Left forelimb (tissue), 1 donor: ENCODE results near the gene FAM120A.

ENCODE experiments used
- DNase-seq: peaks from one replicate; pipeline ENCODE4 v3.0.0-alpha.2; 2018; ENCODE audit warnings: low spot score

Gene FAM120A

DNA sequence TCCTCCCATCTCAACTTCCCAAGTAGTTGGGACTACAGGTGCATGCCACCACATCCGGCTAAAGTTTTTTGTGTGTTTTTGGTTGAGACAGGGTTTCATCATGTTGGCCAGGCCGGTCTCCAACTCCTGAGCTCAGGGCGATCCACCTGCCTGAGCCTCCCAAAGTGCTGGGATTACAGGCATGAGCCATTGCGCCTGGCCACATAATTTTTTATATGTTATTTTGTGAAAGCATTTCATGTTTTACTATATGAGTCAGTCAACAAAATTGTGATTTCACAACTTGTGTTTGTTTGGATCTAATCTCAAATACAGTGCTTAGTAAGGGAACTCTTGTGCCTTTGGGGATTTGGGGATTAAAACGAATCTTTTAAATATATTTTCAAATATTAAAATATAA, 21.9 kb downstream of the FAM120A start:
- no peak for DNase-seq

DNA sequence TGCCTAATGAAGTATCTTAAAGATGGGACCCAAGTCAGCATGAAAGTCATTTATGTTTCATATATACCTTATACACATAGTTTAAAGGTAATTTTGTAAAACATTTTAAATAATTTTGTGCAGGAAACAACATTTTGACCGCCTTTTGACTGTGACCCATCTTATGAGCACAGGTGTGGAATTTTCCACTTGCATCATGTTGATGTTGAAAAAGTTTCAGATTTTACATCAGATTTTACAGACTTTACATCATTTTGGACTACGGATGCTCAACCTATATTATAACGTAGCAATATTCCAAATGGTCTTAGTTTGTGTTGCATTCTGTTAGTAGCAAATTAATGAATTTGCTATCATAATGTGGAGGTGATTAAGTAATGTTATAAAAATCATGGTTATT, 23.6 kb downstream of the FAM120A start:
- DNase-seq, result no peak

DNA sequence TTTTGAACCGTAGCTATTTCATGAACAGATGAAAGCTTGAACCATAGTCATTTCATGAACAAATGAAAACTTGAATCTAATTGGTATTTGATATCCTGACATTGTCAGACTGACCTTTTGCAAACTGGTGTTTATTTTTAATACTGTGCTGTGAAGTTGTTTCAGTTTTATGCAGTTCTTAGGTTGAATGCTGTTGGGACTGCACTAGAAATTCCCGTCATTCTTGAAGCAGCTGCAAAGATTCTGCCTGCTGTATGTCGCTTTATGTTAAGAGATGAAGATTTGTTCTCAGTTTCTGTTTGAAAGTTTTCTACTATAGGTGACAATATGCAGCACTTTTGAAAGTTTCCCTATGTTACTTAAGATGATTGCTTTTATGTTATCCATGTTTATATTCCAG, 24.4 kb downstream of the FAM120A start:
- DNase-seq, result no peak

DNA sequence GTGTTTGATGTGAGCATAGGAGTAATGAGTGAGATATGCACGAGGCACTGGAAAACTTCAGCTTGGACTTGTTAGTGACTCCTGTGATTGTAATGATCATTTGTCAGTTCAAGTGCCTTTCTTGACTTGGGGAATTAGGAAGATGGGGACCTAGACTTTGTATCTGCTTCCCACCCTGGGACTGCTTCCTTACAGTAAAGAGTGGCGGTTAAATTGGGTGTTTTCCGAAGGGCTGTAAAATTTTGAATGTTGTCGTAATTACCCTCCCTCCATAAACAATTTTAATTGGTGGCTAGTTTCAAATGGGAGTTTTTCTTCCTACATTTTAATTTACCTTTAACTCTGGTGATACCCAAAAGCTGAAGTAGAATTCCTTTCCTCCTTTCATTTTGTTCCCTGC, 25.4 kb downstream of the FAM120A start:
- no peak for DNase-seq

DNA sequence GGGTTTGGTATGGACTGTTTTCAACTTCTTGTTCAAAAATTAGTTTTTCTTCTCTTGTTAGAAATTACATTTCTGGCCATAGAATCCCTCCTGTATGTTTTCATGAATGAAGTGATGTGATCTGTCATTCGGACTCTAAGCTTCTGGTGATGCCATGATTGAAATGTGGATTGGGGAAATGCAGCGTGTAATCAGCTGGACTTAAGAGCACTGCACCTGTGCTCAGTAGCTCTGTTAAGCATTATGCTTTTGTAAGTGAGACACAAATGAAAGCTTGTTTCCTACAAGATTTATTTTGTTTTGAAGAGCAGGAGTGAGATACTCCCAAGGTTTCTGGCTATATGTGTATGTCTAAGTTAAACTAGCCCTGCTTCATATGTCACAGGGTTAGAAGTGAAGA, 25.9 kb downstream of the FAM120A start:
- DNase-seq, result no peak

DNA sequence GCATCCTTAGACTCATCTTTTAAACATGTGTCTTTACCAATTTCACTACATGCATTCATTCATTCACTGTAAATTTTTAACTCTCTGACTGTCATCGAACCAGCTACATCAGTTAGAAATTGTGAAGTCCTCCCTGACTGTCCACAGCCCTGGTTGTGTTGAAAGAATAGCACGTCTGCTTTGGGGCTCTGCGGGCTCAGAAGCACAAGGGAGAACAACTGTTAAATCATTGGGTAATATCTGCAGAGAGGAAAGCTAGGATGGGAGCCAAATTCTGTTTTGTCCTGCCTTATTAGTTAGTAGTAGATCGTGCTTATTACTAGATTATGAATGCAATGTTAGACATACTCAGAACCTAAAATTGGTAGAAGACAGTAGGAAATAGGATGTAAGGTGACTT, 28.2 kb downstream of the FAM120A start:
- no peak for DNase-seq

DNA sequence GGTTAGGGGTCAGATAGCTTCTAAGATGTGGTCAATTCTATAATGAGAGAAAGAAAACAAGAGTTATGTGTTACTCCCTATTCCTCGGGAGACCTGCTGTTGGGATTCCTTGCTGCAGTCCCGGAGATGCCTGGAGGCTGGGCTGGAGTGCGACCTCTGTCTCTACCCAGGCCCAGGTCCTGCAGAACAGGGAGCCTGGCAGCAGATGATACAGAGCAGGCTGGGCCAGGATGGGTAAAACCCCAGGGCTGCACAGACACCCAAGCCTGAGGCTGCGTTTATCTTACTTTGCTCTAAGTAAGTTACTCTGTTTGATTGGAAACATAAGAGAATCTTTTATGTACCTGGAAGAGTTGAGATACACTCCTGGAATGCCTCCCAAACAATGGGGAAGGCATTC, 28.8 kb downstream of the FAM120A start:
- DNase-seq, result no peak

DNA sequence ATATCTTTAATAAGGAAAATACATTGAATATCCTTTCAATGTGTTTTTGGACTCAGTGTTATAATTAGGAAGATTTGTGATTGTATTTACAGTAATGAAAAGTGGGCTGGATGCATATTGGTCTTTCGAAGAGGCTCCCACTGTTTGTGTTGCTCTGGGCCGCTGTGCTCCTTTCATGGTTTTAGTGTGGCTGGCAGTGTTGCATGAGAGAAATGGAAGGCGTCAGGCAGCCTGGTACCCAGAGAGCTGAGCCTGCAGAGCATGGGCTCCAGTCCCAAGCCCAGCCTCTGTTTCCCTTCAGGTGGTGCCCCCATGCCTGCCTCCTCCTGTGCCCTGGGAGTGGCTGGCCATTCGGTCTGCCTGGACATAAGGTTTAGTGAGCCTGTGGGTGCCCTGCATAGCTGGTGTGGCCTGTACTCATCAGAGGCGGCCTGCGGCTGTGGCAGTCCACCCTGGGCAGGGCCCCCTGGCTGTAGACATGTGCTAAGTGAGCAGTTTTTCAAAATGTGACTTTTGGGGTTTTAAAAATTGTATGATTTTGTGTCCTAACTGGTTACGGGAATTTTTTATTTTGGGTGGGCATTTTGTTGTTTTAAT, 29.3 kb downstream of the FAM120A start:
- DNase-seq, result no peak

DNA sequence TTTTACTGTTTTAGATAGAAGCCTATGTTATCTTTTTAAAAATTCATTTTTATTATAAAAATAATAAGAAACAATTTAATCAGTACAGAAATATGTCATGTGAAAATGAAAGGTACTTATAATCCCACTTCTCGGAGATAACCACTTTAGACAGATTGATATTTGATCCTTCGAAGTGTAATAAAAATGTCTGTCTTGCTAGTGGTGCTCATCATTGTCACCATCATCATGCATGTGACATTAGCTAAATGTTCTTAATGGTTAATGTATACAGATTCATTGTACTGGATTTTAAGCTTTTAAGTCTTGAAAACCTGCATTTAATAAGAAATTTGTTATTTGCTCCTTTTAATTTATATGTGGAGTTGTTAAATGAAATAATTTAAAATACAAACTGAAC, 32.0 kb downstream of the FAM120A start:
- no peak for DNase-seq

DNA sequence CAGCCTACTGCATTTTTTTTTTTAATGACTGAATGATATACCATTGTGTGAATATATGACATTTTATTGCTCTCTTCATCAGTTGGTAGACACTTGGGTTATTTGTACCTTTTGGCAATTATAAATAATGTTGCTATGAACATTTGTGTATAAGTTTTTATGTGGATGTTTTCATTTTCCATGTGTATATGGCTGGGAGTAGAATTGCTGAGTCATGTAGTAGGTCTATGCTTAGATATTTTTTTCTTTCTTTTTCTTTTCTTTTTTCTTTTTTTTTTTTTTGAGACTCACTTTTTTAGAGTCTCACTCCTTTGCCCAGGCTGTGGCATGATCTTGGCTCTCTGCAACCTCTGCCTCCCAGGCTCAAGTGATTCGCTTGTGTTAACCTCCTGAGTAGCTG, 34.8 kb downstream of the FAM120A start:
- no peak for DNase-seq

DNA sequence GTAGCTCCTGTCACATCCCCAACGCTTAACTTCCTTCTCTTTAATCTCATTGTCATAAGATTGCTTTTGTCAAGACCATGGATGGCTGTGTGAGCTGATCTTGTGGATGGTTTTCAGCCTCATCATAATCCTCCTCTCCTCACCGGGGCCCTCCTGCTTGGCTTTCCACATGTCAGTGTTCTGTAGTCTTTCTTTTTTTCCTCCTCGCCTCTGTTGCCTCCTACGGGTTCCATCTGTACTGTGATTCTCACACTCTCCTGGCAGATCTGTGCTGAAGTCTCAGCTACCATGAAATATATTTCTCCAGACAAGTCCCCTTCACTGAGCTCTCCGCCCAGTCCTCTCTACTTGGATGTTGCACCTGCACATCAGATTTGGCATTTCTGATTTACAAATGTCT, 36.8 kb downstream of the FAM120A start:
- DNase-seq, result no peak

DNA sequence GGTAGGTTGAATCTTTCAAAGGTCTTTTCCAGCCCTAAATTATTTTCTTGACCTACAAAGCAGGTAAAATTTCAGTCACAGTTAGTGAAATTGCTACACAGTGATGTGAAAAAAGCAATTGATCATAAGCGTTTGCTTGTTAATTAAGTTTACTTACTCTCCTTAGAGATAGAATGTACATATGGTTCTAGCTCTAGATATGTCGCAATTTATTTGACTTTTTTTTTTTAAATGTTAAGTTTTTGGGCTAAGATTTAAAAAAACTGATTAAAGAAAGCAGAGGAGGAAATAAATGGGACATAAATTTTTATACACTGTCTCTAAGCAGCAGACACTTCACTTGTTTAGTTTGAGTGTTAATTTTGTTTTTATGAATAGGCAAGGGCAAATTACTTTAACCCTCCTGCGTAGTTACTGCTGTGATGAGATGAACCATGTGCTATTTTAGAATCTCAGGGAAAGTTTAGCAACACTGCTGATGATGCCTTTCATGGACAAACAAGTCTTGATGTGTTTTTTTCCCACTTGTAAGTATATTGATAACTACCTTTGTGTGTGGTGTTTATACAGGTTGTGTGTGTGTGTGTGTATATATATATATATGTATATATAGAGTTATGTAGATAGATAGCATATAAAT, 40.2 kb downstream of the FAM120A start:
- DNase-seq, result no peak

DNA sequence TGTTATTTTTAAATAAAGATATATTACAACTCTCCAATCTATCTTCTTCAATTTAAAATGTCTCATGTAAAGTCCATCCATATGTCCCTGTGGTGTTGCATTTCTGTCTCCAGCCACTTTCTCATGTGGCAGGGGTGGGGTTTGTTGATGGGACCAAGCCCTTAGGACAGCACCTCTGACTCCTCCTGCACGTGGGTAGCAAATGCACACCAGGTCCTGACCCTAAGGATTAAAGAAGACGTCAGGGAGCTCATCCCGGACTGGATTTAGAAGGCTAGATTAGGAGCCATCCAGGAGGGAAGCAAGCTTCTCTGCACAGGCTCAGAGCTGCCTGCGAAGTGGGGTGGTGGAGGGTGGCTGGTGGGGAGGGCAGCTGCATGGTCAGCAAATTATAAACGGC, 40.8 kb downstream of the FAM120A start:
- DNase-seq, result no peak

DNA sequence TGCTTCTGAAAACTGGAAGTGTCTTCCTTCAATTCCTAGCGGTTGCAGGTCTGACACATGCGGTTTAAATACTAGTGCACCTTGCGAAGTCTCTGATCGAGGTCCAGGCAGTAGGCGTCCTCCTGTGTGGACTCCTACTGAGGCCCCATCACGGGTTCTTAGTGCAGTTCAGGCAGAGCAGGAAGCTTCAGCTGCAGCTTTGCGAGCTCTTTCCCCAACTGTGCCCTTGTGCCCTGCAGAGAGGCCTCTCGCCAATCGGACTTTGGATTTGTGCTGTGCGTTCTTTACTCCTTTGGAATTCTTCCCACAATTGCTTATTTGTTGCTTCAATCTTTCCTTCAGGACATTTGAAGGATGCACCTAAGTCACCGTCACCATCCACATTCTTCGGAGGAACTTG, 42.5 kb downstream of the FAM120A start:
- DNase-seq, result no peak

DNA sequence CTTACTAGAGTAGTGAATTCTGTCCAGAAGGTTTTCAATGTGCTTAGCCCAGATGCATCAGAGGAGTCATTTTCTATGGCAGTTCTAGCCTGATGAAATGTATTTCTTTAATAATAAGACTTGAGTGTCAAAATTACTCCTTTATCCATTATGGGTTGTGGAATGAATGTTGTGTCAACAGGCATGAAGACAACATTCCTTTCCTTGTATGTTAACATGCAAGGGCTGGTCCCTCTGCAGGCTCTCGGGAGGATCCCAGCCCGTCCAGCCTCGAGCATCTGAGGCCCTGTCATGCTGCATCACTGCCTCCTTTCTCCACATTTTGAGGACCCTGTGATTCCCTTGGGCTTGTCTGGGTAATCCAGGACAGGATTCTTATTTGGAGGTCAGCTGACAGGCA, 44.8 kb downstream of the FAM120A start:
- no peak for DNase-seq

DNA sequence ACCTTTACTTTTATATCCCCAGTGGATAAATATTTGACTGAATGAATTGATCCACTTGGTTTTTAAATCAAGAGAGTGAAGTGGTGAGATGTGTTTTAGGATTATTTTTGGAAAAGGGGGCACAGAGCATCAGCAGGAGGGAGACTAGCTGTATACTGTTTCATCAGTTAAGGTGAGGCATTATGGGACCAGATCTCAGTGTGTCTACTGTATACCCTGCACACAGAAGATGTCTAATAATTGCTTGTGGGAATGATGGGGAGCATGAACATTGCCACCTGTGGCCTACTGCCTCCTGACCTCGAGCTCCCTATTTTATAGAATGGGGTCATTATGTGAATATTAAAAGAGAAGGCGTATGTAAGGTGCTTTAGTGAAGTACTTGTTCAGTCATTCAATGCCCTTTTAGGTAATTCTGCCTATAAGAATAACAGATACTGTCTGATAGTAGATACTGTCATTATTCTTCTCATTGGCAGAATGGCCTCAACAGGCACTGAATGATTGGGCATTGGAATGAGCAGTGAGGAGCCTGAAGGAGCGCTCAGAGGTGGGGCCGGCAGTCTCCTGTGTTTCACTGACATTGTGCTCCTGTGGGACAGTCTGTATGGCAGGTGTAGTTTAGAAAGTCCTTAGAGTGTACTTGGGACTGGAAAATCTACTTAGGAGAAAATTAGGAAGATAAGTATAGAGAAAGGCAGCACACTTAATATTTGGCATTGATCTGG, 49.2 kb downstream of the FAM120A start:
- no peak for DNase-seq

DNA sequence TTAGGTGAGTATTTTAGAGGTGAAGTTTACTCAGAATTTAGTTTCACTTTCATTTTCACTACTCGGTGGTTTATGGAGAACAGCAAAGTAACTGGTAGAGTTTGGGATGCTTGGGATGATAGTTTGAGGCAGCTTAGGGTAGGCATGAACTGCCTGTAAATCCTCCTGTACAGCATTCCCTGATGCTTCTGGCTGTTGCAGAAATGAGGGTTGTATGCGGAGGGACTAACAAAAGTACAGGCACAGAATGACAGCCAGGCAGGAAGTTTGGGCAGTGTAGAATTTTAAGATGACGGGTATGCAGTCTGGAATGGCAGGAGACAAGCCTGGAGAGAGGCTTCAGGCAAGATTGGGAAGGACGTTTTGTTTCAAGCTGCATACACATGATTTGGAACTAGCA, 49.9 kb downstream of the FAM120A start:
- no peak for DNase-seq

DNA sequence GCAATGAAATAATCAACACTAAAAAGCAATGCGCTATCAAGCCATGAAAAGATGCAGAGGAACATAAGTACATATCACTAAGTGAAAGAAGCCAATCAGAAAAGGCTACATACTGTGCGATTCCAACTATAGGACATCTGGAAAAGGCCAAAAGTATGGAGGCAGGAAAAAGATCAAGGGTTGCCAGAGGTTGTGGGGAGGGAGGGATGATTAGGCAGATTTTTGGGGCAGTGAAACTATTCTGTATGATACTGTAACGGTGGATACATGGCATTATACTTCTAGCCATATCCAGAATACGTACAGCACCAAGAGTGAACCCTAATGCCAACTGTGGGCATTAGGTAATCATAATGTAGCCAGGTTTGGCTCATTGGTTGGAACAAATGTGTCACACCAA, 51.9 kb downstream of the FAM120A start:
- no peak for DNase-seq

DNA sequence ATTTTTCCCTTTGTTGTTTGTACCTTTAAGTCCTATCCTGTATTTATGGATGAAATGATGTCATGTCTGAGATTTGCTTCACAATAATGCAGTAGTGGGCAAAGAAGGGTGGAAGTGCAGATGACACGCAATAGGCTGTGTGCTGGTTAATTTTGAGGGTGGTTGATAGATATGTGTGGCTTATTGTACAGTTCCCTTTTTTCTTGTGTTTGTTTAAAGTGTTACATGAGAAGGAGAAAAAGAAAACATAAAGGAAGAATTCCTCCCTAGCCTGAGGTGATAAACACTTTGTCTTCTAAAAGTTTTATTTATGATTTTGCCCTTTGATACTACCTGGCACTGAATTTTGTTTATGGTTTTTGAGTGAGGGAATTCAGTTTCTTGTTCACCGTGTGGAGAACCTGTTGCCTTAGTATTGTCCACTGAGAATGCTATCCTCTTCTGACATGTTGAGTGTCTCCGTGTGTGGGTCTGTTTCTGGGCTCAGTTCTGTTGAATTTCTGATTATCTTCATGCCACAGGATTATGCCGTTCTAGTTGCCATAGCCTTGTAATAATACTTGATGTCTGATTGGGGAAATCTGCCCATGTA, 54.2 kb downstream of the FAM120A start:
- DNase-seq, result no peak

DNA sequence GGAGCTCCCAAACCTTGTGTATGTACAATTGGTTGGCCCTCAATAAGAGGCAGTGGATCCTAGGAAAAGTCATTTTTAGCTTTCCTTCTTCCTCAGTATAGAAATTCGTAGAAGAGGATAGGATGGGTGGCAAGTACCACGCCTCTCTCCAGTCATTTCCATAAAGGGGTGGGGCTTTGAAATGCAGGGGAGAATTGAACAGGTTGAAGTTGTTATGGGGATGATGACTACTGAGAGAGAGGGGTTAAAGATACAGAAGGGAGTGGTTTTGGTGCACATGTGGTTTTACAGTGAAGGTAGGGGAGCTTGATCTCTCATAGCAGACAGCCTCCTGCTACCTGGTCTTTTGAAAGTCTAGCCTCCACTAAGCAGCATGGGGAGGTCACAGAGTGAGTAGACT, 56.3 kb downstream of the FAM120A start:
- no peak for DNase-seq

DNA sequence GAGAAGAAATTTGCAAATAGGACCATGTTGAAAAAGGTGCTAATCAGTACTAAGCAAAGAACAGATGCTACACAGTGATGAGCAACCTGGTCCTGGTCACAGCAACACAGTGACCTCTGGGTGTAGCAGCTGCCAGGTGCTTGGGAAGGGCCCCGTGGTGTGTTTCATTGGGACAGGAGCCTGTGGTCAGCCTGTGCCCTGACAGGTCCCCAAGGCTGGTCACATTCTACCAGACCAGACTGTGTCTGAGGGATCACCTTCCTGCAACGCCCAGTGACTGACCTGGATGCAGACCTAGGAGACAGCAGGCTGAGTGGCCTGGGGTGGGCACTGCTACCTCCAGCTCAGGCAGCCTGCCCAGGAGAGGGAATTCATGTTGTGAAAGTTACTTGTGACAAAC, 56.7 kb downstream of the FAM120A start:
- DNase-seq, result no peak

DNA sequence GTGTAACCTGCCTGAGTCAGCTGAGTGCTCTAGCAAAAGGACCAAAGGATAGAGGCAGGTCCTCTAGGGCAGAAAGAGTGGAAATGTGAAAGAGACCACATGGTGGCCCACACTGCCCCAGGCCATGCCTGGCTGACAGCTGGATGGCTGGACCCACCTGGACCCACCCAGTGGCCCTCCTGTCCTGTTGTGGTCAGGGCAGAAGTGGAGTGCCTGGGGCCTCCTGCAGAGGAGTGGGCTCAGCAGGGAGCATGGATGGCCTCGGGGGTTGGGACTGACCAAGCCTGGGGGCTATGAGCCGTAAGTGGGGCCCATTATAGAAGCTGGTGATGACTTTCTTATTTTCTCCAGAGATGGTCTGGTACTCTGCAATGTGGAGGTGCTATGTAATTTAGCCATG, 57.6 kb downstream of the FAM120A start:
- DNase-seq, result no peak

DNA sequence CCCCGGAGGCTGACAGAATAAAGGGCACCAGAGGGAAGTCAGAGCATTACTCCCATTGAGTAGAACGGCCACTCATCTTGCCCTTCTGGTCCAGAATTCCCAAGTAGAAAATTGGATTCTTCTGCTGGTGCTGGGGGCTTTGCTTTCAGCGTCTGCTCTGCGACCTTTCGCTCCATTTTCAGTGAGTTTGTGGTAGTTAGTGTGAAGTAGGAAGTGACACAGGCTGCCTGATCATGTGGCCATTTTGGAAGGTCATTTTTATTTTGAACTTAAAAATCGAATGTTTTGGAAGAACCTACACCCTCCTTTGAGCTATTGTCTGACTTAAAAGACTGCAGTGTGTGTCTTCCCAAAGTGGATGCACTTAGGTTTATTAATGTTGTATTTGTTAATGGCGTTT, 58.6 kb downstream of the FAM120A start:
- no peak for DNase-seq
